Astrocyte (in vitro differentiated cells and primary cell): ENCODE data around the gene PSMD3. TPM values are rescaled to one million over a fixed set of nuclear protein-coding genes. Genes with fewer than 3 reads are reported as not detected.
A peak's percentile ranks its signal among the peaks of the same experiment; 100 is the strongest.

Experiments
- DNase-seq: peaks from one replicate; pipeline ENCODE4 v3.0.0-alpha.2; 2010; ENCODE audit warnings: low read depth
- FAIRE-seq: peaks from 2 replicates; lab custom pipeline; 2011; peaks lifted over from hg19 to GRCh38; lab: Jason Lieb, UNC
- H2AFZ ChIP-seq: 2 replicates; pipeline ENCODE4 v1.6.0; 2012; ENCODE audit warnings: low read depth, low read length, inconsistent platforms
- H3K27ac ChIP-seq: 2 replicates; pipeline ENCODE4 v1.5.1; 2011; ENCODE audit warnings: low read depth, low read length, inconsistent platforms
- H3K27me3 ChIP-seq: 2 replicates; pipeline ENCODE4 v1.6.0; 2011; ENCODE audit warnings: low read length, inconsistent platforms; ENCODE audit not compliant: insufficient read depth
- H3K36me3 ChIP-seq: 2 replicates; pipeline ENCODE4 v1.5.1; 2011; ENCODE audit warnings: low read length, inconsistent platforms; ENCODE audit not compliant: insufficient read depth
- H3K4me1 ChIP-seq: 2 replicates; pipeline ENCODE4 v1.5.1; 2011; ENCODE audit warnings: low read length, inconsistent platforms; ENCODE audit not compliant: insufficient read depth
- H3K4me2 ChIP-seq: 2 replicates; pipeline ENCODE4 v1.6.0; 2012; ENCODE audit warnings: low read length, inconsistent platforms
- H3K4me3 ChIP-seq: 2 replicates; pipeline ENCODE4 v1.5.1; 2011; ENCODE audit warnings: low read depth, mild to moderate bottlenecking, low read length, inconsistent platforms; ENCODE audit not compliant: insufficient read depth
- H3K79me2 ChIP-seq: 2 replicates; pipeline ENCODE4 v1.6.0; 2012; ENCODE audit warnings: mild to moderate bottlenecking, low read length, inconsistent platforms; ENCODE audit not compliant: insufficient read depth
- H3K9ac ChIP-seq: 2 replicates; pipeline ENCODE4 v1.6.0; 2012; ENCODE audit warnings: mild to moderate bottlenecking, low read length, inconsistent platforms
- H3K9me3 ChIP-seq: 2 replicates; pipeline ENCODE4 v1.5.1; 2012; ENCODE audit warnings: low read depth, mild to moderate bottlenecking, low read length, inconsistent platforms; ENCODE audit not compliant: insufficient read depth
- H4K20me1 ChIP-seq: 2 replicates; pipeline ENCODE4 v1.6.0; 2012; ENCODE audit warnings: low read length, inconsistent platforms; ENCODE audit not compliant: insufficient read depth
- H3K27ac Mint-ChIP-seq: one replicate; pipeline ENCODE4 v1.8.0; 2021; ENCODE audit warnings: mild to moderate bottlenecking, mixed read lengths; ENCODE audit not compliant: unreplicated experiment
- H3K27me3 Mint-ChIP-seq: one replicate; pipeline ENCODE4 v1.8.0; 2021; ENCODE audit warnings: low read depth, mixed read lengths; ENCODE audit not compliant: unreplicated experiment
- H3K36me3 Mint-ChIP-seq: one replicate; pipeline ENCODE4 v1.8.0; 2021; ENCODE audit warnings: low read depth, mixed read lengths; ENCODE audit not compliant: unreplicated experiment
- H3K4me1 Mint-ChIP-seq: one replicate; pipeline ENCODE4 v1.8.0; 2021; ENCODE audit warnings: low read depth, mixed read lengths; ENCODE audit not compliant: unreplicated experiment
- H3K4me3 Mint-ChIP-seq: one replicate; pipeline ENCODE4 v1.8.0; 2021; ENCODE audit warnings: mild to moderate bottlenecking, moderate library complexity, mixed read lengths; ENCODE audit not compliant: unreplicated experiment
- H3K9me3 Mint-ChIP-seq: one replicate; pipeline ENCODE4 v1.8.0; 2021; ENCODE audit warnings: mild to moderate bottlenecking, mixed read lengths; ENCODE audit not compliant: unreplicated experiment
- EZH2 ChIP-seq: IDR thresholded peaks from 2 replicates; pipeline ENCODE4 v1.6.1; 2012; ENCODE audit warnings: mild to moderate bottlenecking, low read length, inconsistent platforms; ENCODE audit not compliant: insufficient read depth
- total RNA-seq: library from RNA; stranded (reverse); gene quantifications from 2 replicates; pipeline ENCODE4 v1.2.1, GENCODE V29; 2021
- TF ChIP-seq, protein P1 (sequence below): IDR thresholded peaks from 2 replicates; pipeline ENCODE4 v1.5.1; 2011; ENCODE audit warnings: low read depth, mild to moderate bottlenecking, inconsistent platforms, low read length, moderate library complexity; ENCODE audit not compliant: insufficient read depth

PSMD3 gene
- total RNA-seq, 1 donor from 2014 or later: 129 TPM

- H3K9ac ChIP-seq: no peak overlapping the region
- H3K36me3 ChIP-seq: no peaks in the 10 kb centered on the region
- H3K27ac ChIP-seq: no peak overlapping the region
- H3K79me2 ChIP-seq: no peaks in the 10 kb centered on the region
- no peaks in the 10 kb centered on the region for H3K36me3 Mint-ChIP-seq
- no peak overlapping the region for H3K4me3 Mint-ChIP-seq
- DNase-seq (no peak), FAIRE-seq (no peak)
- H2AFZ ChIP-seq: no peak overlapping the region
- peaks cover 15% of the 10 kb centered on the region for H3K27me3 Mint-ChIP-seq
- H3K4me1 ChIP-seq: peaks cover 9% of the 10 kb centered on the region
- H3K4me2 ChIP-seq: no peak overlapping the region
- no peak overlapping the region for H3K4me3 ChIP-seq
- no peaks in the 10 kb centered on the region for H4K20me1 ChIP-seq
- no peaks in the 10 kb centered on the region for H3K9me3 ChIP-seq
- no peaks in the 10 kb centered on the region for H3K9me3 Mint-ChIP-seq
- H3K27ac Mint-ChIP-seq: no peak overlapping the region
- H3K4me1 Mint-ChIP-seq: peaks cover 10% of the 10 kb centered on the region
- H3K27me3 ChIP-seq: no peaks in the 10 kb centered on the region
- no peak for TF ChIP-seq EZH2
- TF ChIP-seq, protein P1, sequence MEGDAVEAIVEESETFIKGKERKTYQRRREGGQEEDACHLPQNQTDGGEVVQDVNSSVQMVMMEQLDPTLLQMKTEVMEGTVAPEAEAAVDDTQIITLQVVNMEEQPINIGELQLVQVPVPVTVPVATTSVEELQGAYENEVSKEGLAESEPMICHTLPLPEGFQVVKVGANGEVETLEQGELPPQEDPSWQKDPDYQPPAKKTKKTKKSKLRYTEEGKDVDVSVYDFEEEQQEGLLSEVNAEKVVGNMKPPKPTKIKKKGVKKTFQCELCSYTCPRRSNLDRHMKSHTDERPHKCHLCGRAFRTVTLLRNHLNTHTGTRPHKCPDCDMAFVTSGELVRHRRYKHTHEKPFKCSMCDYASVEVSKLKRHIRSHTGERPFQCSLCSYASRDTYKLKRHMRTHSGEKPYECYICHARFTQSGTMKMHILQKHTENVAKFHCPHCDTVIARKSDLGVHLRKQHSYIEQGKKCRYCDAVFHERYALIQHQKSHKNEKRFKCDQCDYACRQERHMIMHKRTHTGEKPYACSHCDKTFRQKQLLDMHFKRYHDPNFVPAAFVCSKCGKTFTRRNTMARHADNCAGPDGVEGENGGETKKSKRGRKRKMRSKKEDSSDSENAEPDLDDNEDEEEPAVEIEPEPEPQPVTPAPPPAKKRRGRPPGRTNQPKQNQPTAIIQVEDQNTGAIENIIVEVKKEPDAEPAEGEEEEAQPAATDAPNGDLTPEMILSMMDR: no peak
Measured at GRCh38 chr17:39955726-39956225, 24.8 kb upstream of the PSMD3 start.

DNA sequence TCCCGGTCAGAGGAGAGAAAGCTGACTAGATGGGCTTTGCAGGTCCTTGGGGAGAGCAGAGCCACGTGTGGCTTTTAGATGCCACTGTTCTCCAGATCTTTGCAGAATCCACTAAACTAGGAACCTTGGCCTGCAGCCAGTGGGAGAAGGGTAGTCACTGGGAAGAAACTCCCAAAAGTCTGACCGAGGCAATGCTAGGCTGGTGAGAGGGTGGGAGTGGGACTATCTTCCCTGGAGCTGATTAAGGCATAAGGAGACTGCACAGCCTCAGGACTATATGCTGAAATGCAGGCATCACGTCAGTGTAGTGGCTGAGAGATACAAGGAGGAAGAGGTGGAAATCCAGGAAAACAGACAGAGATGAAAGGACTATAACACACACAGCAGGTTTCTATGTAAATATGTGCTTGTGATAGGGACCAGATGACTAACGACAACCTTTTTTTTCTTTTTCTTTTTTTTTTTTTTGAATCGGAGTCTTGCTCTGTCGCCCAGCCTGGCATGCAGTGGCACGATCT lies 20.0 kb upstream of the PSMD3 start:
- H3K4me2 ChIP-seq: no peak overlapping the region
- no peak overlapping the region for H3K4me3 ChIP-seq
- Mint-ChIP-seq H3K4me1 (peaks cover 10% of the 10 kb centered on the region), H3K36me3 (no peaks in the 10 kb centered on the region), H3K9me3 (no peaks in the 10 kb centered on the region), H3K27me3 (peaks cover 29% of the 10 kb centered on the region), H3K27ac (peak overlapping the region; percentile 44), H3K4me3 (peak overlapping the region; percentile 41)
- FAIRE-seq (no peak), DNase-seq (no peak)
- H3K9me3 ChIP-seq: no peaks in the 10 kb centered on the region
- no peaks in the 10 kb centered on the region for H3K79me2 ChIP-seq
- no peaks in the 10 kb centered on the region for H3K36me3 ChIP-seq
- H3K27me3 ChIP-seq: no peaks in the 10 kb centered on the region
- H2AFZ ChIP-seq: no peak overlapping the region
- no peaks in the 10 kb centered on the region for H4K20me1 ChIP-seq
- no peaks in the 10 kb centered on the region for H3K4me1 ChIP-seq
- H3K27ac ChIP-seq: no peak overlapping the region
- H3K9ac ChIP-seq: no peak overlapping the region
- TF ChIP-seq EZH2: no peak
- TF ChIP-seq, protein P1: no peak

DNA sequence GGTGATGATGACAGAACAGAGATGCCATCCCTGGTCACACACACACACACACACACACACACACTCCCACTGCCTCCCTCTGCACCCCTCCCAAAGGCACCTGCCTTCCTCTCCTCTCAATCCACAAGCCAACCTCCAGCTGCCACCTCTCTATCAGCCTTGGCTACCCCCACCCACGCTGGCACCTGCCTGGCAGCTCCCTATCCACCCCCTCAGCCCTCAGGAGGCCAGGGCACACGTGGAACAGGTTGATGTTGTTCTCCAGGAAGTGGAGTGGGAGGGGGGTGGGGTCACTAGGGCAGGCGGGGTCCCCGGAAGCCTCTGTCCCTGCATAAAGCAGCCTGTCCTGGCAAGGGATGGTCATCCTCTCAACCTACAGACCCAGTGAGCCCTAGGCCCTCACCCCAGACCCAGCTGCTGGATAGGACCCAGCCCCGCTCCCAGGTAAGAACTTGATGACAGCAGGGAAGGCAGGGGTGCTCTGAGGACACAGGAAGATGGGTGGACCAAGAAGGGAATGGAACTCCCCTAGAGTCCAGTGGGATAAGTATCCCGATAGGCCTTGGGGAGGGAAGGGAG lies 17.9 kb upstream of the PSMD3 start, which contains the start of gene GSDMA:
Gene GSDMA, plus strand, starts transcription at position 363 of the 579 bp plus-strand sequence. CDS start 2,684 bp downstream, outside the sequence.
- Histone ChIP-seq H3K27me3 (no peaks in the 10 kb centered on the region), H3K9me3 (no peaks in the 10 kb centered on the region), H3K4me1 (no peaks in the 10 kb centered on the region), H3K36me3 (no peaks in the 10 kb centered on the region), H3K27ac (no peak within 1 kb of the TSS), H3K4me2 (no peak within 1 kb of the TSS), H3K4me3 (no peak within 1 kb of the TSS), H3K79me2 (no peaks in the 10 kb centered on the region), H2AFZ (no peak within 1 kb of the TSS), H4K20me1 (no peaks in the 10 kb centered on the region), H3K9ac (no peak within 1 kb of the TSS)
- FAIRE-seq (no peak), DNase-seq (no peak)
- no peaks in the 10 kb centered on the region for H3K9me3 Mint-ChIP-seq
- peaks cover 38% of the 10 kb centered on the region for H3K27me3 Mint-ChIP-seq
- no peak within 1 kb of the TSS for H3K27ac Mint-ChIP-seq
- TF ChIP-seq, protein P1: no peak
- no peak for TF ChIP-seq EZH2
- no peaks in the 10 kb centered on the region for H3K36me3 Mint-ChIP-seq
- H3K4me3 Mint-ChIP-seq: no peak within 1 kb of the TSS
- H3K4me1 Mint-ChIP-seq: peaks cover 10% of the 10 kb centered on the region
